Measurements from ENCODE around the gene KDF1.

GRCh38 chr1:26900815-26901511, 59.3 kb downstream of the KDF1 start:
- TF ChIP-seq EP300 (IDR thresholded peaks at IDR 0.05; ENCODE audit: borderline replicate concordance in 1 of 2, low read depth in 1 of 2, low read length in 1 of 2) (no peak), FOXM1 (IDR thresholded peaks at IDR 0.05; ENCODE audit: low read depth) (no peak), CTCF (IDR thresholded peaks at IDR 0.05) (no peak), USF1 (IDR thresholded peaks at IDR 0.05; ENCODE audit: borderline replicate concordance, low read depth) (no peak), RAD21 (IDR thresholded peaks at IDR 0.05; ENCODE audit: low read length) (no peak), ELF1 (IDR thresholded peaks at IDR 0.05) (no peak), POLR2AphosphoS5 (IDR thresholded peaks at IDR 0.05; ENCODE audit: low read depth, low read length) (no peak), USF2 (IDR thresholded peaks at IDR 0.05; ENCODE audit: borderline replicate concordance, low read depth, low read length) (no peak), MXI1 (IDR thresholded peaks at IDR 0.05; ENCODE audit: low read depth, low read length) (no peak), ZBTB33 (IDR thresholded peaks at IDR 0.05; ENCODE audit: borderline replicate concordance, low read depth) (no peak)
